Renal pelvis (tissue), 12 donors: Measurements from ENCODE around the gene BEND6. TPM values are rescaled to one million over a fixed set of nuclear protein-coding genes. Genes with fewer than 3 reads are reported as not detected.

Experiments
- DNase-seq: peaks from one replicate; pipeline ENCODE4 v3.0.0-alpha.2; 2013
- long read RNA-seq, 16 experiments: transcript quantifications; one replicate each; lab custom pipeline, GENCODE V29; 2026
- polyA plus RNA-seq, 3 donors: library from polyadenylated mRNA; unstranded; fragments of 120-200 nt; gene quantifications; one replicate each; pipeline ENCODE4 v1.2.1, GENCODE V29; 2013; ENCODE audit not compliant: insufficient read length in 3 of 3

The BEND6 gene, protein sequence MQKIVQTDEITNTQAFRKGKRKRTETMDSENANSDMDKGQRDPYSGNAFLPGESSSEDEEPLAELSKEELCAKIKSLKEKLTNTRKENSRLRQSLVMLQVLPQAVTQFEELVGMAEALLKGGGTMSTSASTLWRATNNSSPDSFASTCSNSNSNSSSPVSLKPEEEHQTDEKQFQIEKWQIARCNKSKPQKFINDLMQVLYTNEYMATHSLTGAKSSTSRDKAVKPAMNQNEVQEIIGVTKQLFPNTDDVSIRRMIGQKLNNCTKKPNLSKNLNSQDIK
- 1 to 10 TPM; 4.5 to 5.5 (median 4.9) TPM for polyA plus RNA-seq
- long read RNA-seq, donor 1, partial matches to known transcripts, result 0 of 2 reads
- long read RNA-seq, donor 1, other reads (novel, unspliced or antisense), result 0 of 2 reads
- long read RNA-seq, donor 2, result 0 reads
- long read RNA-seq, donor 3, result 0 reads
- long read RNA-seq, donor 4, result 0 reads
- long read RNA-seq, donor 5, partial matches to known transcripts, result 0 of 4 reads
- long read RNA-seq, donor 5, other reads (novel, unspliced or antisense), result 0 of 4 reads
- long read RNA-seq, donor 6, partial matches to known transcripts, result 0 of 1 reads
- long read RNA-seq, donor 6, other reads (novel, unspliced or antisense), result 0 of 1 reads
- long read RNA-seq, donor 7, partial matches to known transcripts, result 0 of 2 reads
- long read RNA-seq, donor 7, other reads (novel, unspliced or antisense), result 0 of 2 reads
- long read RNA-seq, donor 8, result 0 reads
- long read RNA-seq, donor 9, partial matches to known transcripts, result 0 of 1 reads
- long read RNA-seq, donor 9, other reads (novel, unspliced or antisense), result 0 of 1 reads
- long read RNA-seq, donor 10, partial matches to known transcripts, result 0 of 1 reads
- long read RNA-seq, donor 10, other reads (novel, unspliced or antisense), result 0 of 1 reads
- long read RNA-seq, donor 11, result 0 reads
- long read RNA-seq, donor 12, partial matches to known transcripts, result 0 of 1 reads
- long read RNA-seq, donor 12, other reads (novel, unspliced or antisense), result 0 of 1 reads
- long read RNA-seq, donor 13, result 0 reads
- long read RNA-seq, donor 14, partial matches to known transcripts, result 0 of 1 reads
- long read RNA-seq, donor 14, other reads (novel, unspliced or antisense), result 0 of 1 reads
- long read RNA-seq, donor 15, partial matches to known transcripts, result 0 of 1 reads
- long read RNA-seq, donor 15, other reads (novel, unspliced or antisense), result 0 of 1 reads
- long read RNA-seq, donor 16, partial matches to known transcripts, result 0 of 3 reads
- long read RNA-seq, donor 16, other reads (novel, unspliced or antisense), result 0 of 3 reads

DNA sequence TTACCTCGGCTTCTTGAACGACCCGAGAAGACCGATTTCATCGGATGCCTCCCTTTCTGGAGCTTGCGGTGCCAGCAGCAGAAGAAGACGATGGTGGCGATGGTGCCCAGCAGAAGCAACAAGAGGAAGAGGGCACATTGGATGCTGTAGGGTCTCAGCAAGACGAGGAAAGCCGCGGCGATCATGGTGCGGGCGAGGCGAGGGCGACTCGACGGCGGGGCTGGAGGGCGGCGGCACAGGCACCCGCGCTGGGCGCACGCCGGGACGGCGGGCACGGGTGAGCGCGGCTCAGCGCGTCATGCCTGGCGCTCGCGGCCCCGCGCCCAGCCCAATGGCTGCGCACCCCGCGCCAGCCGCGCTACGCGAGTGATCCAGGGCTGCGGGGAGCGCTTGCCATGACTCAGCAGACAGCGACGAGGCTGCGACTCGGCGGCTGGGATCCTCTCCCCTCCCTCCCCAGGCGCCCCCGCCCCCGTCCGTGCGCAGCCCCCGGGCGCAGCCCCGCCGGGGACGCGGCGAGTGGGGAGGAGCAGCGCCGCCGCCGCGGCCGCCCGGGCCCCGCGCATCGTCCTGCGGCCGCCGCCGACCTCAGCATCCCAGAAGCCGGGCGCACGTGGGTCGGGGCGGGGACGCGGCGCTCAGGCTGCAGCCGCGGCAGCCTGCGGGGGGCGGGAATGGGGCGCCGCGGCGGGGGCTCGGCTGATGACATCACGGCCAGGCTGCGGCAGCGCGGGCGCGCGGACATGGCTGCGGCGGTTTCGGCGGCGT is at the start of gene BEND6:
Gene BEND6 (plus strand): TSS at position 705 of the 768 bp plus-strand sequence. CDS start 26,704 bp downstream, outside the sequence.
- peak; percentile 62 for DNase-seq

DNA sequence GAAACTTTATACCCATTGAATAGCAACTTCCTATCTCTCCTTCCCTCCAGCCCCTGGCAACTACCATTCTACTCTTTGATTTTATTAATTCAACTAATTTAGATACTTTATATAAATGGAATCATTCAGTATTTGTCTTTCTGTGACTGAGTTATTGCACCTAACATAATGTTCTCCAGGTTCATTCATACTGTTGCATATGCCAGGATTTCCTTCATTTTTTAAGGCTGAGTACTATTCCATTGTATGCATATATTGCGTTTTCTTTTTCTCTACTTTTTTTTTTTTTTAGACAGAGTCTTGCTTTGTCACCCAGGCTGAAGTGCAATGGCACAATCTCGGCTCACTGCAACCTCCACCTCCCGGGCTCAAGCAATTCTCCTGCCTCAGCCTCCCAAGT is 49.5 kb upstream of the BEND6 start:
- DNase-seq, result no peak

DNA sequence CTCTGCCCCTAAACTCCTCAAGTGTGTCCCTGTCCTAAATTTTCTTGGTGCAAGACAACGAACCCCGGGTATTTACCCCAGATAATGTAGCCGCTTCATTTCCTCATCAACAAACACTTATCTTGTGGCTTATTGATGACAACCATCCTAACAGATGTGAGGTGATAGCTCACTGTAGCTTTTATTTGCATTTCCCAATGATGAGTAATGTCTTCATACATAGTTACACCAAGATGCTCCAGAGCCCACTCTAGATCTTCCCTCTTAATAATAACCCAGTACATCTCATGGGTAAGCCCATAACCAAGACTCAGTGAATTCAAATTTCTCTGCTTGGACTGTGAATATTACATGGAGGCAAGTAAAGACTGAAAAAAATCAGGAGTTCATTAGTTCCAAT is 48.2 kb upstream of the BEND6 start:
- no peak for DNase-seq

DNA sequence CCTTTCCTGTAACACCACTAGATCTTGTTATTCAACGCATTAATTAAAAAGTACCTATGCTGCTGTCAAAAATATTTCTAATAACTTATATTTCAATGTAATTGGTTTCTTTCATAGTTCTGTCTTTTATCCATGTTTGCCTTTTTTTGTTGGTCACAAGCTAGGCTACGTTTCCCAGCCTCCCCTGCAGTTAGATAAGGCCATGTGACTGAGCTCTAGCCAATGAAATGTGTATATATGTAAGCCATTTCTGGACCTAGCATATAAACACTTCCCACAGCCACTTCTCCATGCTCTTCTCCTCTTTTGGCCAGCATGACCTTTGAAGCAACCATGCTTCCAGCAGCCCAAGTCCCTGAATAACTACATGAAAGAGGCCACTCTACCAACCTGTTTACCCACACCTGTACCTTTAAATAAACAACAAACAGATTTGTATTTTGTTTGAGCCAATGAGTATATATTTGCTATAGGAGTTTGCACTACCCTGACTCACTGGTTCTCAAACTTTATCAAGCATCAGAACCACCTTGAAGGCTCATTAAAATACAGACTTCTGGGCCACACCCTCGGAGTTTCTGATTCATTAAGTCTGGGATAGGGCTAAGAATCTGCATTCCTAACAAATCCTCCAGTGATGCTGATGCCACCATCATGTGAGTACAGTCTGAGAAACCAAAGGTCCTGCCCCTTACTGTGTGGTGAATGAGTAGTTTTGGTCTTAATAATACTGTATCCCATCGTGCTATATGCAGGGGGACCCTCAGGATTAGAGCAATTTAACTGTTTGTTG is 45.6 kb upstream of the BEND6 start:
- no peak for DNase-seq

DNA sequence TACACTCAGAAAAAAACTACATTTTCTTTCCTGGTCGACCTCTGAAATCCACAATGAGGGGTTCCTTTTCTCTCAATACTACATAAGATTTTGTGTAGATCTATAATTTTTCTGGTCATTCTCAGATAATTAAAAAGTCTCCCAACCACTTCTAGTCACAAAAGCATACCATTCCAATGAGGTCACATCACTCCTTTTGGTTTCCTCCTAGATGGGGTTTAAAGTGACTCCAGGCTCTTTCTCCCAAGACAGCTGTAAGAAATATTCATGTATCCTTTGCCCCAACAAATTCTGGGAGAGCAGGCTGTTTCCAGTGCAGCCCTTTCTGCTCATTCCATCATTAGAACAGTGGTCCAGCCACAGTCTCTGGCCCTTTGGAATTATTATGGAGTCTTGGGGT is 43.1 kb upstream of the BEND6 start:
- peak; percentile 15 for DNase-seq

DNA sequence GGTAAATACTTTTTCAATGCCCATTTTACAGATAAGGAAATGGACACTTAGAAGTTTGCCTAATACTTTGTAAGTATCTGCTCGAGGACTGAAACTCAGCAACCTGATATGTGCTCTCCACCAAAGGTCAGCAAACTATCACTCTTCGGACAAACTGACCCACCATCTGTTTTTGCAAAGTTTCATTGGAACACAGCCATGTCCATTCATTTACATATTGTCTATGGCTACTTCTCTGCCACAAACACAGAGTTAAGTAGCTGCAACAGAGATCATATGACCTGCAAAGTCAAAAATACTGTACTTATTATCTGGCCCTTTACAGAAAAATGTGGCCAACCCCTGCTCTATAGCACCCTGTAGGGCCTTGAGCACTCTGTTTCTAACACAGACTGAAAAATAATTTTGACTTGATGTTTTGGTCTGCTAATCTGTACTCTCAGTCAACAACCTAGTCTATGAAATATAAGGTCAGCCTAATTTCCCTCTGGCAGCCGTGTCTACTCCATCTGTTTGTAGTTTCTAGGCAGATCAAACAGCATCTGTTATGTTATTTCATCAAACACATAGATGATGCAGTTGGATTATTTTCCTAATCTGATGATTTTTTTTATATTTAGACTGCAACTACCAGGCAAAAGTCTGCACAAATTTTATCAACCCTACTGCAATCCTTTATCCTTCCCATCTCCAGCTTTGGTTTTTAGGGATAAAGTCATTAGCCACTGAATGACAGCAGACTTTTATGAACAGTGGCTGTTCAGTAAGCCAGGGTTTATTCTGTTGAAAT is 41.4 kb upstream of the BEND6 start:
- no peak for DNase-seq

DNA sequence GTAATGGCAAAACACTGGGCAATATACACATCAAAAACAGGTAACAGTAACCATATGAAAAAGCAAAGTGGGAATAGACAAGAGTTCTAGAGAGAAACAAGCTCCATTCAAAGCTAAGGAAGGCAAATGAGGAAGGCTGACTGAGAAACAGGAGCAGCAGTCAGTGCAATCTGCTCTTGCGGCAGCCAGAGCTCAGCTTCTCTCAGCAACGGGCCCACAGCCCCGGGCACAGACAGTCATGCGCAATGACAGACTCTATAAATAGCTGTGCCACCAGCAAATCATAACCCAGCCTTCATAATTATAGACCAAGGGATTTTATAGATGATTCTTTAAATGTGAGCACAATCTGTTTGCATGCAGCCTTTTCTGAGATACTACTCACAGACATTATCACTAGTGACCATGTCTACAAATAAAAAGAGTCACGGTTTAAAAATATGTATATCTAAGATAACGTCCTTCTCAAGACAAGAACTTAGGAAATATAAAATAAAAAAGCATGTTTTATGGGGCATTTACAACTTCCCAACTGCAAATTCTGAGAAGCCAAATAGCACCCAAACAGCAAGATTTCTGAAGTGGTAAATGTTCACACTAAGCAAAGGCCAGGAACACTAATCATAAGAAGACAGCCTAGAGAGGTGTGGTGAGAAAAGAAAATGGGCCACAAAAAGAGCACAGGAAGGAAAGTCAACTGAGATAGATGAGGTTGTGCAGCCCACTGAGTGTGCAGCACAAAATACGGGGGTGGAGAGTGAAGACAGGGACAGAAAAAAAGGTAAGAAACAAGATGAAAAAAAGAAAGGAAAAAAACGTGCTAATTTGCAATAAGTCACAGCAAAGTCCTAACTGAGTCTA is 39.9 kb upstream of the BEND6 start:
- DNase-seq, result no peak

DNA sequence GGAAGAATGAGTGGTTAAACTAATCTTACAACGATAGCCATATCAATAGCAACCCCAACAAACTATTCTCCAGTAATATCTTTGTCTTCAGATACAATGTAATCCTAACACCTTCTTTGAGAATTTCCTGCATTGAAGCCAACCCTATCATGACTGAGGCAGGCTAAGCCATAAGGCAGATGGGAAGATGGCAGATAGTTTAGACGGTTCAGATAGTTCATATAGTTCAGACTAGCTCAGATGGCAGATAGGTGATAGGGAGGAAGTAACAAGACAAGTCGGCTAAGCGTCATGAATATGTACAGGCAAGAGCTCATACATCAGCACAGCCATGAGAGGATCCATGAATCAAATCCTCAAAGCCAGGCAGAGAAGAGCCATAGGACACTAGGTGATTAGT is 39.1 kb upstream of the BEND6 start:
- DNase-seq, result no peak

DNA sequence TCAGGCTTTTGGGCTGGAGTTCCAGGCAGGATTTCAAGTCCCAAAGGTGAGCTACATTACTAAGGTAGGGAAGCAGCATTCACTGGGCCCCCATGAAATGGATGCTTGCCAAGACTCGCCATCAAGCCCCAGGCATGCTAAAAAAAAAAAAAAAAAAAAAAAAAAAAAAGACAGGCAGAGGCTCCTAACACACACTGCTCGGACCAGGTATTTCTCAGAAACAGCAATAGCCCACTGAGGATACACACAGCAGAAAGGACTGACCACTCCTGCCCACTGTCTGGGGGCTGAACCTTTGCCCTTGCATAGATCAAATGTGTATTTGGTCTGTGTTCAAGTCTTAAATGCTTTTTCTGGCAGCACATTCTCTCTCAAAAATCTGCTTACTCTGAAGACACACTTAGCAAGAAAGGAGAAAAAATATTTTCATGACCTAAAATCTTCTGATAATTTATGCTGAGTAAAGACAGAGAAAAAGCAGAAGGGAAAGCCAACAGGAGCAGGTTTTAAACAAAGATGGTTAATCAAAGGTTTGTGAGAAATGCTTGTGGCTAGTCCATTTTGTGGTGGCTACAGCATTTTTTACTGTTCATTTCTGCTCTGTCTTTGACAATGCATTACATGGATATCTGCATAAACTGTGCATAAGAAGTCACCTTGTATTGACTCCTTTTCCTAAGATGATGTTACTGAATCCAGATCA is 37.9 kb upstream of the BEND6 start:
- no peak for DNase-seq

DNA sequence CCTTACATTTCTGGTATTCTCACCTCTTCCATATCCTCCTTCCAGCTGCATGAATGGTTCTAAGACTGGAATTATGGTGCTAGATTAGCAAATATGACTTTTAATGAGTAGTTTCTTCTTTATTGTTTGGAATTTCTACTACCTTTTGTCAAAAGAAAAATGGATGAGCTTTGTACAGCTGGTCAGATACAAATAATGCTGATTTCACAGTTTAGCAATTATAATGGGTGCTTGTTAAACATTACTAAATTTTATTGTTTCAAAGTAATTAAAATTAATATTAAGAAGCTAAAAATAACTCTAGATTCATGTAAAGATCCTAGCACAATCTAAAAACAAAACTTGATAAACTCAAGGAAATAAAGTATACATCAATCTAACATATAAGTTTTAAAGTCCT is 32.3 kb upstream of the BEND6 start:
- no peak for DNase-seq

DNA sequence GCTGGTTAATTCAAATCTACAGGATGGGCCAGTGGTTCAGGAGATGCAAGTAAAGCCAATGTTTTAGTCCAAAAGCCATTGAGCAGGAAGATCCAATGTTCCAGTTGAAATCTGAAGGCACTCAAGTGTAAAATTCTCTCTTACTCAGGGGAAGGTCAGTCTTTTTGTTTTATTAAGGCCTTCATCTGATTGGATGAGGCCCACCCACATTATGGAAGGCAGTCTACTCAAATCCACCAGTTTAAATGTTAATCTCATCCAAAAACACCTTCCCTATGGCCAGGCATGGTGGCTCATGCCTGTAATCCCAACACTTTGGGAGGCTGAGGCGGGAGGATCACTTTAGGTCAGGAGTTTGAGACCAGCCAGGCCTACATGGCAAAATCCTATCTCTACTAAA is 31.3 kb upstream of the BEND6 start:
- DNase-seq, result no peak

DNA sequence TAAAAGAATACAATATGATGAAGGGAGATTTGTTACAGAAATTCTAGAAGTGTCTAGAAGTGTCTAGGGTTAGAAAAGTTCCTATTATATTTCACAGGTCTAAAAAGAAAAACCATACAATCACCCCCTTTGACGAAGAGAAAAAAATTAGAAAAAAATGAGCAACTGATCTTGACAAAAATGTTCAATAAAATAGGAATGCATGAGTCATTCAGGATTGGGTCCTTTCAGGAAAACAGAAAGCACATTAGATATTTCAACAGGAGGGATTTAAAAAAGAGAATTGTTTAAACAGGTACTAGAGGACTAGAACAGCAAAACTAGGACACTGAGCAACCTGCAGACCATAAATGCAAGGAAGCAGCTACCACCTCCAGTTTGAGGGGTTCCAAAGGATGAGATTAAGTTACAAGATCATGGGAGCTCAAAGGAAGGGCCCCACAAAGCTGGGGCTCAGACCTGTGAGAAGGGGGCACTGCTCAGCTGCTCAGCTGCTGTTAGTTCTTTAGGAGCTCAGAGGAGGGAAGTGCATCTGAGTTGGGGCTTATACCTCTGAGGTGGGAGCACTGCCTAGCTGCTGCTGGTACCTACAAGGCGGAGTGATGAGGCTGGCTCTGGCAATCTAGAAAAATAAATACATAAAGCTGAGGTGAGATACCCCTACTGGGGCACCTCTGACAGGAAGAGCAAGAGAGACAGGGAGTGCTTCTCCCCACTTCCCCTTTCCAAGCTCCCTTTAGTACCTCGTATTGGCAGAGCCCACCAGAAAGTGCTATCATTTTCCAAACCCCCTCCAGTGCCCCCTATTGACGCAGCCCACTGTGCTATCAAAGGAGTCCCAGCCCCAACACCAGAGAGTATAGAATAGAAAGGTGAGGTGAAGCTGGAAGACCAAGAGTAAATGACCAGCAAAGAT is 27.1 kb upstream of the BEND6 start:
- DNase-seq, result no peak

DNA sequence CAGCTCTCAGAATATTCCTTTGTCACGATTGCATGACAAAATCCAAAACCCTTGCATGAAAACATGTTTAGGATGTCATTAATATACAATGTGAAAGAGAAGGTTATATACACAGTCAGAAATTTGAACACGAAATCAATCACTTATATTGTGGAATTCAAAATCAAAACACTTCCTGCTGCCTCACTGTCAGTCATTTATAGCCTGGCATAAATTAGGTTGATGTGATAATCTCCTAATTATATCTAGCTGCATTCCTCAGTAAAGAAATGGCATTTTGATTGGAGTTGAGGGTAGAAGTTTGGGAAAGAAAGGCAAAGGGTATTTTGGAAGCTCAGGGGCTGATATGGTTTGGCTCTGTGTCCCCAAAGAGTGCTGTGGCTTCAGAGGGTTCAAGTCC is 24.1 kb upstream of the BEND6 start:
- no peak for DNase-seq

DNA sequence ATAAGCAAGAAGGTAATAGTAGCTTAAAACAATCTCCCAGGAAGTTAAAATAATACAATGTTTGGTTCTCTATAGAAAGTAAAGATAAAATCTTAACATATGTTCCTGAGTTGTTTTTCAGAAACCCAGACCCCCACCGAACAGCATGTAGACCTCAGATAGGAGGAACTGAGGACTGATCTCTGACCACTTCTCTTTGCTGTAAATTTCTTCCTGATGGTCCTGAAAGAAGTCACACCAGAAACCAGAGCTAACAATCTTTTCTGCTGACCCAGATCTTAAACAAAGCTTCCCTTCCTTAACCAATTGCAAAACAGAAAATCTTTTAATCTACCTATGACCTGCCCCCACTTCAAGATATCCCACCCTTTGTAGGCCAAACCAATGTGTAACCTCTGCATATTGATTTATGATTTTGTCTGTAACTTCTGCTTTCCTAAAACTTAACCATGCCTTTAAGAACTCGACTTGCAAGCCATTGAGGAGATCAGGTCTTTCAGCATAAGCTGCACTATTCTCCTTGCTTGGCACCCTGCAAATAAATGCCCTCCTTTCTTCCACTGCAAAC is 21.9 kb upstream of the BEND6 start:
- no peak for DNase-seq

DNA sequence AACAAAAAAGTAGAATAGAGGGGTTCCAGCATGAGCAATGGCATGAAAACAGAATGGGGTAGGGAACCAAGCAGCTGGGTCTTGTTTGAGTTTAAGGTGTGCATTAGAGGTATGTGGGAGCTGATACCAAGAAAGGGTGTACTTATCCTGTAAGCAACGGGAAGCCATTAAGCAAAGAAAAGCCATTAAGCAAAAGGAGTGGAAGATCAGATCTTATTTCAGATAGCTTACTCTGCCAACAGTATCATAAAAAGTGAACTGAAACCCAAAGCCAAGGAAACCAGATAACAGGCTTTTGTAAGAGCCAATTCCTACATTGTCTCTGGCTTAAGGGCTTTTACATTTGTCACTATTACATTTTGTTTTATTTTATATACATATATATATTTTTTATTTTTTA is 21.3 kb upstream of the BEND6 start:
- no peak for DNase-seq

DNA sequence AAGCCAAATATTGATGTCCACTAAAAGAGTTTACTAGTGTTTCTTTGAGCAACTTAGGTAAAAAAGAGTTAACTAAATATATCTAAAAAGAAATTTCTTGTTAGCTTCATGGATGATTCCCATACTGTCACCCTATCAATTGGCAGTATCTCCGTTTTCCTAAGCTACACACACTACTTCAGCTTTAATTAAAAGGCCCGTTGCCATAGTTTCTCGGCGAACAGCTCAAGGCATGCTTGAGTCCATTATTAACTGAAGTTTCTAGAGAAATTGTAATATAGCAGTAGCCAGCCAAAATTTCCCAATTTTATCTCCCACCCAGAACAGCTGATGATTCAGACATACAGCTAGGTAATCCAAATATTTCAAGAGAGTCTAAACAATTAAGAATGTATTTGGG is 20.0 kb upstream of the BEND6 start:
- DNase-seq, result no peak

DNA sequence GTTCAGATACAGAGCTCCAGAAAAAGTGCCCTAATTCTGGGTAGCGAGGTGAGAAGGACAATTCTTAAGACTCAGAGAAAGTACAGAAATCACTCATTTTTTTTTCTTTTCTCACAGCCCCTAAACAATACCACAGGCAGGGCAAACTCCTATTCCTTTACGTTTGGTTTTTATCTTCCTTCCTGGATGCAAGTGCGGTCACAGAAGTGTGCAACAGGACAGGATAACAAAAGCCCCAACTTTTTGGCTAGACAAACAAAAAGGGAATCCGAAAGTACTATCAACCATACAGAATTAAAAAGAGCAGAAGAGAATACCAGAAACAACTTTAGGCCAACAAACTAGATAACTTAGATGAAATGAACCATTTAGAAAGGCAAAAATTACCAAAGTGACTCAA is 18.4 kb upstream of the BEND6 start:
- DNase-seq, result no peak
